Aorta (tissue), 5 donors: ENCODE results near the gene RAB41. TPM values are rescaled to one million over a fixed set of nuclear protein-coding genes. Genes with fewer than 3 reads are reported as not detected.
"Not testable (repeated sequence)": the region's sequence is repeated elsewhere in the genome, so short reads cannot be mapped to it uniquely, and the experiment has no call there.

Source experiments
- ATAC-seq: fragments of 200-7000 bp; cut with Tn5 transposase; one replicate; pipeline ENCODE4 v1.9.1; 2022; ENCODE audit warnings: moderate library complexity; ENCODE audit not compliant: low FRiP score
- DNase-seq, 2 donors: peaks; one replicate each; pipeline ENCODE4 v3.0.0-alpha.2; 2020
- H3K27ac ChIP-seq, 2 donors: one replicate each; pipeline ENCODE4 v1.5.1; 2013; ENCODE audit warnings: low read length in 2 of 2, mild to moderate bottlenecking in 2 of 2, moderate library complexity in 2 of 2, control low read depth in 1 of 2, inconsistent platforms in 1 of 2, low read depth in 1 of 2
- H3K27me3 ChIP-seq, 2 donors: one replicate each; pipeline ENCODE4 v1.6.1; 2013; ENCODE audit warnings: control low read depth in 1 of 2, low read length in 1 of 2, mild to moderate bottlenecking in 1 of 2, moderate library complexity in 1 of 2; ENCODE audit not compliant: insufficient read depth in 2 of 2, control insufficient read depth in 1 of 2
- H3K36me3 ChIP-seq, 2 donors: one replicate each; pipeline ENCODE4 v1.6.1; 2013; ENCODE audit warnings: control low read depth in 1 of 2, low read length in 1 of 2, mild to moderate bottlenecking in 1 of 2; ENCODE audit not compliant: insufficient read depth in 2 of 2, control insufficient read depth in 1 of 2
- H3K4me1 ChIP-seq, 2 donors: one replicate each; pipeline ENCODE4 v1.6.1; 2013; ENCODE audit warnings: low read length in 2 of 2, control low read depth in 1 of 2, mild to moderate bottlenecking in 1 of 2, moderate library complexity in 1 of 2; ENCODE audit not compliant: insufficient read depth in 2 of 2, control insufficient read depth in 1 of 2
- H3K4me3 ChIP-seq, 2 donors: one replicate each; pipeline ENCODE4 v1.5.1; 2013; ENCODE audit warnings: low read length in 2 of 2, control low read depth in 1 of 2, mild to moderate bottlenecking in 1 of 2
- H3K9me3 ChIP-seq: one replicate; pipeline ENCODE4 v1.6.1; 2013; ENCODE audit warnings: mild to moderate bottlenecking, low read length; ENCODE audit not compliant: control insufficient read depth
- WGBS, 2 donors: extraction: QIAGEN DNeasy Blood & Tissue Kit; methylation state at CpG; one replicate each; pipeline ENCODE4 v1.1.7; 2013; 5-methylcytosine and 5-hydroxymethylcytosine counted together
- intact Hi-C, 2 donors: fragments of 100-400 bp; cut with DNase I; formaldehyde crosslinking; loops; one replicate each; pipeline versions ENCODE4 v1.14.2 to v1.15.0; 2022
- long read RNA-seq, 2 donors: library from polyadenylated mRNA; unstranded; transcript quantifications; one replicate each; pipeline ENCODE4 v2.0.0, GENCODE V29; 2020 to 2021
- polyA plus RNA-seq, 2 donors: library from polyadenylated mRNA; stranded (reverse); fragments of 200-250 nt; gene quantifications; one replicate each; pipeline ENCODE4 v1.2.3, GENCODE V29; 2013
- total RNA-seq, 2 donors: library from RNA; stranded (reverse); fragmentation: NEBNext Ultra II Directional; extraction: Animal tissue kit (Norgen Biotek cat#: 25700); gene quantifications; one replicate each; pipeline ENCODE4 v1.2.1, GENCODE V29; 2021
- donor health status: healthy with polysubstance abuse.
- donor health status: Bipolar disorder and iron deficiency.
- donor health status: DM: no; HTN: no; CAD: no.
- donor health status: DM: no; HTN: no; CAD: no.
- donor health status: DM: yes; HTN: yes; CAD: no.

RAB41 gene
- not detected for total RNA-seq
- polyA plus RNA-seq = not detected
- long read RNA-seq, donor 1 = 0 reads
- long read RNA-seq, donor 2 = 0 reads

DNA sequence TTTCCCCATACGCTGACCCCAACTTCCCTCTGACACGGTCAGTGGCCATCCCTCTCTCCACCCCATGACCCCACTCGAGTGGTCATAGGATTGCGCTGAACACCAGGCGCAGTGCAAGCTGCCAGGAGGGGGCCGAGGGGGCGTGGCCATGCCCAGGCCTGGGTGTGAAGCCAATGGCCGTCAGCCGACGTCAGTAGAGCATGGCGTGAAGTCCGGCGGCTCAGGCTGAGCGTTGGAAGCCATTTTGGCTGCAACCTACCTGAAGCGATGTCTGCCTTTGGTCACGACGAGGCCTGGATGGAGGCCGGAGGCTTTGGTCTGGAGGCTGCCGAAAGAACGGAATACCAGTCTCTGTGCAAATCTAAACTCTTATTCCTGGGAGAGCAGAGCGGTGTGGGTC lies at the start of gene RAB41:
Gene RAB41, plus strand, starts transcription at position 222 of the 400 bp plus-strand sequence. Its CDS starts 46 bp downstream, at position 268.
- H3K36me3 ChIP-seq = no peaks in the 10 kb centered on the region
- intact Hi-C loops = no loop called here
- no peak within 1 kb of the TSS for H3K27ac ChIP-seq
- H3K4me3 ChIP-seq = no peak within 1 kb of the TSS
- H3K9me3 ChIP-seq = no peaks in the 10 kb centered on the region
- 91% methylated on average over 21 of the region's 21 CpGs for WGBS, 2 donors
- ATAC-seq (no peak), DNase-seq (peak in 1 of 2 donors; percentile 58)
- H3K4me1 ChIP-seq = no peaks in the 10 kb centered on the region
- no peaks in the 10 kb centered on the region for H3K27me3 ChIP-seq

DNA sequence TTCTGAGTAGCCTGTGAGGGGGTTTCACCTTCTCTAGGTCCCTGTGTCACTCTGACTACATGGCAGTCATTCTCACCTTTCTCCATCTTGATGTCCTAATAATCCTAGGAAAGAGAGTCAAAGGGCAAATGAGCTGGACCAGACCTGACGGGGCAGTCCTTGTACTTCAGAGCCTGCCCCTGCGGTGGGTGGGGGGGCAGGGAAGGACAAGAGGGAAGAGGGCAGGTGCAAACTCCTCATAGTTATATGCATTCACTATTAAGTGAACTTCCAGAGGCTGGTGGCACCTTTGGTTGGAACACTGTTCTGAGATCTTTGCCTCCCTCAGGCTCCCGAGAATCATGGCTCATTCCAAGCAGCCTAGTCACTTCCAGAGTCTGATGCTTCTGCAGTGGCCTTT lies 47.6 kb upstream of the RAB41 start, which contains the start of gene AWAT1:
Gene AWAT1, plus strand, starts transcription at position 301 of the 400 bp plus-strand sequence. Its CDS starts 41 bp downstream, at position 342.
- no peak within 1 kb of the TSS for H3K4me3 ChIP-seq
- no peaks in the 10 kb centered on the region for H3K36me3 ChIP-seq
- H3K9me3 ChIP-seq = no peaks in the 10 kb centered on the region
- 61 to 88% methylated on average over 3 of the region's 3 CpGs for WGBS, 2 donors
- intact Hi-C loops = no loop called here
- no peaks in the 10 kb centered on the region for H3K27me3 ChIP-seq
- DNase-seq (no peak), ATAC-seq (no peak)
- no peak within 1 kb of the TSS for H3K27ac ChIP-seq
- no peaks in the 10 kb centered on the region for H3K4me1 ChIP-seq

DNA sequence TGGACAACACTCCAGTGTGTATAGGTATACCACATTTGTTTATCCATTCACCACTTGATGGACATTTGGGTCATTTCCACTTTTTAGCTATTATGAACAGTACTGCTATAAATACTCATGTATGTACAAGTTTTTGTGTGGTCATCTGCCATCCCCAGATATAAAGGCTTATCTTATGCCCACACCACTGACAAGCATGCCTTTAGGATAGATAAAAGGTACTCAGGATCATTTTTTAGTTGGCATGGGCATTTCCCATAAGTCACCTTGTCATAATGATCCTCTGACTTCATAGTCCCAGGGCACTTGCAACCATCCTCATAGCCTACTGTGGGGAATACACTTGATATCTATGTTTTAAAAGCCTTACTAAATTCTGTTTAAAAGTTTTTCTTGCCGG lies 41.2 kb upstream of the RAB41 start:
- H3K4me3 ChIP-seq = no peak overlapping the region
- no peaks in the 10 kb centered on the region for H3K4me1 ChIP-seq
- no peaks in the 10 kb centered on the region for H3K36me3 ChIP-seq
- no peaks in the 10 kb centered on the region for H3K27me3 ChIP-seq
- ATAC-seq (no peak), DNase-seq (no peak)
- 94 to 100% methylated on average over 1 of the region's 1 CpG for WGBS, 2 donors
- H3K9me3 ChIP-seq = no peaks in the 10 kb centered on the region
- intact Hi-C loops = no loop called here
- H3K27ac ChIP-seq = no peak overlapping the region

DNA sequence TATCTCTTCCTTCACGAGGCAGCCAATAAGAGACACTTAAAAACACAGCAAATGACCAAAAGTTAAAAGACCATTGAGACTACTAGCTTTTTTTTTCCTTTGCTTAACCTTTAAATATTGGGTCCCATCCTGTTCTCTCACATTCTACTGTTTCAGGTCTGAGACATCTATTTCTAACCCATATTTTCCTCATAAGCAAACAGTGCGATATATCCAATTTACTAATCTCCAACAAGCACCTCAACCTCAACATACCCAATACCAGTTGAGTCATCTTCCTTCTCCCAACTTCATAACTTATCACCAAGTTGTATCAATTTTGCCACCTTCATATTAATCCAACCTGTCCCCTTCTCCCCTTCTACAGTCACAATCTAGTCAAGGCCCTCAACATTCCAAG lies 40.5 kb upstream of the RAB41 start:
- H3K4me3 ChIP-seq = no peak overlapping the region
- DNase-seq = no peak
- no peak overlapping the region for H3K27ac ChIP-seq
- no peaks in the 10 kb centered on the region for H3K4me1 ChIP-seq
- no peaks in the 10 kb centered on the region for H3K9me3 ChIP-seq
- no peaks in the 10 kb centered on the region for H3K36me3 ChIP-seq
- 79 to 96% methylated on average over 2 of the region's 2 CpGs for WGBS, 2 donors
- no peak for ATAC-seq
- H3K27me3 ChIP-seq = no peaks in the 10 kb centered on the region
- intact Hi-C loops = no loop called here

DNA sequence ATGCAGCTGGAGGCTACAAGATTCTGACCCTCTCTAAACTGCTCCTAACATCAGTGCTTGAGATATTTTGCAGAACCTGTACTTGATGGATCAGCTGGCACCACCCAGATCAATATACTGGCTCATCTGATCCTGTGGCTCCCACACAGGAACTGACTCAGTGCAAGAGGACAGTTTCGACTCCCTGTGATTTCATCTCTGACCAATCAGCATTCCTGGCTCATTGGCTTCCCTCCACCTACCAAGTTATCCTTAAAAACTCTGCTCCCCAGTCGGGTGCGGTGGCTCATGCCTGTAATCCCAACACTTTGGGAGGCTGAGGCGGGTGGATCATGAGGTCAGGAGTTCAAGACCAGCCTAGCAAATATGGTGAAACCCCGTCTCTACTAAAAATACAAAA lies 38.4 kb upstream of the RAB41 start:
- H3K4me3 ChIP-seq, DNase-seq, H3K36me3 ChIP-seq, ATAC-seq, H3K9me3 ChIP-seq, H3K4me1 ChIP-seq, H3K27ac ChIP-seq, intact Hi-C loops, H3K27me3 ChIP-seq: not testable (repeated sequence)
- WGBS, 2 donors = 71 to 88% methylated on average over 5 of the region's 5 CpGs

DNA sequence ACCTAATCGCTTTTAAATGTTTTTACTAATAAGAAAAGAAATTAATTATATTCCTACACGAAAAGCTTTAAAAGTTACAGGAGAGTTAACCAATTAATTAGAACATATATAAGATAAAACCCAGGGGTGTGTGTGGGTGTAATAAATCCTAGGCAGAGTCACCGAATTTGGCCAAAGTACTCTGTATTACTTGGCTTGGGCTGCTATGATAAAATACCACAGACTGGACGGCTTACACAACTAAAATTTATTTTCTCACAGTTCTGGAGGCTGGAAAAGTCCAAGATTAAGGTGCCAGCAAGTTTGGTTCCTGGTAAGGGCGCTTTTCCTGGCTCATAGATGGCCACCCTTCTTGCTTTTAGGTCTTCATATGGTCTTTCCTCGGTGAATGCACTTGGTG lies 37.1 kb upstream of the RAB41 start:
- no peak overlapping the region for H3K27ac ChIP-seq
- 5 to 23% methylated on average over 6 of the region's 6 CpGs for WGBS, 2 donors
- H3K9me3 ChIP-seq = no peaks in the 10 kb centered on the region
- no peak overlapping the region for H3K4me3 ChIP-seq
- H3K36me3 ChIP-seq = no peaks in the 10 kb centered on the region
- DNase-seq = no peak
- no peaks in the 10 kb centered on the region for H3K4me1 ChIP-seq
- intact Hi-C loops = no loop called here
- no peak for ATAC-seq
- H3K27me3 ChIP-seq = no peaks in the 10 kb centered on the region

DNA sequence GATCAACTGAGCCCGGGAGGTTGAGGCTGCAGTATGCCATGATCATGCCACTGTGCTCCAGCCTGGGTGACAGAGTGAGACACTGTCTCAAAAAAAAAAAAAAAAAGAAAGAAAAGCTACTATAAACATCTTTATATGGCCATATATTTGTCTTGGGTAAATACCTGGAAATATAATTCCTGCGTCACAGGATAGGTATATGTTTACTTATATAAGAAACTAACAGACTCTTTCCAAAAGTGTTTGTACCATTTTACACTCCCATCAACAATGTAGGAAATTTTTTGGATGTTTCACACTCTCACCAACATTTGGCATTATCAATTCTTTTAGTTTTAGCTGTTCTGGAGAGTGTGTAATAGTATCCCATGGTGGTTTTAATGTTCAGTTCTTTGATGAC lies 34.7 kb upstream of the RAB41 start:
- no peak overlapping the region for H3K4me3 ChIP-seq
- no peak overlapping the region for H3K27ac ChIP-seq
- intact Hi-C loops = no loop called here
- no peaks in the 10 kb centered on the region for H3K9me3 ChIP-seq
- ATAC-seq (no peak), DNase-seq (no peak)
- H3K27me3 ChIP-seq = no peaks in the 10 kb centered on the region
- H3K36me3 ChIP-seq = no peaks in the 10 kb centered on the region
- H3K4me1 ChIP-seq = no peaks in the 10 kb centered on the region
- 90 to 98% methylated on average over 2 of the region's 2 CpGs for WGBS, 2 donors

DNA sequence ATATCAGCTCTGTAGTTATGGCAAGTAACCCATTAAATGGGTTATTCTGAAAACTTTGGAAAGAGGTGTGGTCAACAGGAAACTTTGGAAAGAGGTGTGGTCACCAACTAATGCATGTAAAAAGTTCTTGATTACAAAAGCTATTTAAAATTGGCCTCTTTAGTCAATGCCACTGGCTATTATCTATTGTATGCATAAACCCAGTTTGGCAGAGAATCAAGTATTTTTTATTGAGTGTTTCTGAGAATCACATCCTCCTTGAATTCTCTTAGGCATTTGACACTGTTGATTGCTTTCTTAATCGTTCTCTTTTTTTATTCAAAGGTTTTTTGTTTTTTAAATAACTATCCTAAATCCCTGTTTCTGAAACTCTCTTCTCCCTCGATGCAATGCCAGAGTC lies 29.5 kb upstream of the RAB41 start:
- H3K4me3 ChIP-seq = no peak overlapping the region
- no peaks in the 10 kb centered on the region for H3K4me1 ChIP-seq
- H3K36me3 ChIP-seq = no peaks in the 10 kb centered on the region
- no peak overlapping the region for H3K27ac ChIP-seq
- no peaks in the 10 kb centered on the region for H3K27me3 ChIP-seq
- DNase-seq (no peak), ATAC-seq (no peak)
- intact Hi-C loops = no loop called here
- no peaks in the 10 kb centered on the region for H3K9me3 ChIP-seq
- 58 to 82% methylated on average over 2 of the region's 2 CpGs for WGBS, 2 donors

DNA sequence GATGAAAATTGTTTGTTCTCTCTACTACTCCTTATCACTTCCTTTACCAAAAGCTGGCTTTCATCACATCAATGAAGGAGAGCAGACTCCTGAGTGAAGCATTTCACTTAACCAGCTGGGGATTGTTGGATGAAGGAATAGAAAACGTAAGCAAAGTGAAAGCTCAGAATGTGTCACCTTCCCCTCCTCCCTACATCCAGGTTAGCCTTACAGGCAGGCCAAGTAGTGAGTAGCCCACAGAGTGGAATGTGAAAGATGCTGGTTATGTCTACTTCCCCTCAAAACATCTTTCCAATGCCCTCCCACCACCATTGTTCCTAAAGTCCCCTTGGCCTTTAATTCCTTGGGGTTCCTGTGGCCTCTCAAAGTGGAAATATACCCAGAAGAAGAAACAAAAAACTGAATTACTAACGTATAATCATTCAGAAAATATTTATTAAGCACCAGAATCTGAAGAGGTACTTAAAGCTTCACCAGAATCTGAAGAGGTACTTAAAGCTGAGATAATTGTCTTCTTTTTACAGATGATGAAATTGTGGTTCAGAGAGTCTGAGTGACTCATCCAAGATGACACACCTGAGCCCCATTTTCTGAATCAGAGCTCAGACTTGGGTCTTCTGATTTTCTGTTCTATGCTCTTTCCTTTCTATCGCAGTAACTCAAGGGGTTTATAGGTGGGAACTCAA lies 28.5 kb upstream of the RAB41 start:
- no peaks in the 10 kb centered on the region for H3K27me3 ChIP-seq
- intact Hi-C loops = no loop called here
- 72 to 94% methylated on average over 3 of the region's 3 CpGs for WGBS, 2 donors
- H3K4me1 ChIP-seq = no peaks in the 10 kb centered on the region
- no peak overlapping the region for H3K27ac ChIP-seq
- H3K4me3 ChIP-seq = no peak overlapping the region
- H3K36me3 ChIP-seq = no peaks in the 10 kb centered on the region
- H3K9me3 ChIP-seq = no peaks in the 10 kb centered on the region
- ATAC-seq = no peak
- DNase-seq = no peak
